ENCODE results near the gene PRKACA. TPM values are rescaled to one million over a fixed set of nuclear protein-coding genes. Genes with fewer than 3 reads are reported as not detected.

PRKACA gene
- total and polyA plus RNA-seq, 2 donors (not counting 1 experiment from before 2014, with no cell fraction given): 43.6 to 67.4 TPM

GRCh38 chr19:14061081-14061749 lies 56.3 kb downstream of the PRKACA start:
- no peak for TF ChIP-seq CTCF (conservative IDR thresholded peaks at IDR 0.05 in 1 of 2, IDR thresholded peaks at IDR 0.05 in 1 of 2; ENCODE audit: low read depth in 1 of 2, low read length in 2 of 2)
- no peak for TF ChIP-seq EZH2 (IDR thresholded peaks at IDR 0.05; ENCODE audit: low read length, missing control alignments)
- Histone ChIP-seq H3K36me3 (ENCODE audit: control insufficient read depth, insufficient read depth, low read length) (no peaks in the 10 kb centered on the region), H3K27ac (ENCODE audit: insufficient read depth, low read length) (no peak overlapping the region), H2AFZ (ENCODE audit: low read length) (no peak overlapping the region), H3K4me1 (ENCODE audit: control insufficient read depth, extremely low read depth, insufficient read depth, low read length) (no peaks in the 10 kb centered on the region), H3K27me3 (ENCODE audit: control insufficient read depth, insufficient read depth, low read length) (peaks cover 5% of the 10 kb centered on the region), H3K9me3 (ENCODE audit: control insufficient read depth, insufficient read depth, low read depth, low read length) (no peaks in the 10 kb centered on the region), H3K4me2 (ENCODE audit: extremely low read depth, insufficient read depth, low read length) (no peak overlapping the region), H3K79me2 (ENCODE audit: control insufficient read depth, insufficient read depth, low read length) (no peaks in the 10 kb centered on the region), H3K4me3 (replicated peaks in 1 of 4; ENCODE audit: control extremely low read depth in 1 of 4, insufficient read depth in 1 of 4, low read depth in 3 of 4, low read length in 4 of 4) (no peak overlapping the region), H3K9ac (ENCODE audit: insufficient read depth, low read length) (no peak overlapping the region), H4K20me1 (ENCODE audit: control insufficient read depth, extremely low read depth, insufficient read depth, low read length) (no peaks in the 10 kb centered on the region)
- peak in 1 of 2 donors; percentile 72 for DNase-seq (ENCODE audit: low read depth in 2 of 2)

GRCh38 chr19:14059652-14060155 lies 57.9 kb downstream of the PRKACA start:
- Histone ChIP-seq H3K4me1 (ENCODE audit: control insufficient read depth, extremely low read depth, insufficient read depth, low read length) (no peaks in the 10 kb centered on the region), H3K27me3 (ENCODE audit: control insufficient read depth, insufficient read depth, low read length) (peaks cover 5% of the 10 kb centered on the region)

GRCh38 chr19:14059093-14059480 lies 58.5 kb downstream of the PRKACA start:
- Histone ChIP-seq H3K9me3 (ENCODE audit: control insufficient read depth, insufficient read depth, low read depth, low read length) (no peaks in the 10 kb centered on the region), H3K27ac (ENCODE audit: insufficient read depth, low read length) (no peak overlapping the region), H2AFZ (ENCODE audit: low read length) (no peak overlapping the region), H3K36me3 (ENCODE audit: control insufficient read depth, insufficient read depth, low read length) (no peaks in the 10 kb centered on the region), H4K20me1 (ENCODE audit: control insufficient read depth, extremely low read depth, insufficient read depth, low read length) (no peaks in the 10 kb centered on the region), H3K4me2 (ENCODE audit: extremely low read depth, insufficient read depth, low read length) (no peak overlapping the region), H3K27me3 (ENCODE audit: control insufficient read depth, insufficient read depth, low read length) (peaks cover 5% of the 10 kb centered on the region), H3K4me1 (ENCODE audit: control insufficient read depth, extremely low read depth, insufficient read depth, low read length) (no peaks in the 10 kb centered on the region), H3K79me2 (ENCODE audit: control insufficient read depth, insufficient read depth, low read length) (no peaks in the 10 kb centered on the region), H3K4me3 (replicated peaks in 1 of 4; ENCODE audit: control extremely low read depth in 1 of 4, insufficient read depth in 1 of 4, low read depth in 3 of 4, low read length in 4 of 4) (no peak overlapping the region), H3K9ac (ENCODE audit: insufficient read depth, low read length) (no peak overlapping the region)
- TF ChIP-seq EZH2 (IDR thresholded peaks at IDR 0.05; ENCODE audit: low read length, missing control alignments) (no peak), CTCF (conservative IDR thresholded peaks at IDR 0.05 in 1 of 2, IDR thresholded peaks at IDR 0.05 in 1 of 2; ENCODE audit: low read depth in 1 of 2, low read length in 2 of 2) (peak; percentile 61 to 66)
- no peak for DNase-seq (ENCODE audit: low read depth in 2 of 2)

More at GRCh38 chr19:14059652-14060155, 57.9 kb downstream of the PRKACA start:
- no peak for DNase-seq (ENCODE audit: low read depth in 2 of 2)
- Histone ChIP-seq H2AFZ (ENCODE audit: low read length) (no peak overlapping the region), H3K4me3 (replicated peaks in 1 of 4; ENCODE audit: control extremely low read depth in 1 of 4, insufficient read depth in 1 of 4, low read depth in 3 of 4, low read length in 4 of 4) (no peak overlapping the region), H3K4me2 (ENCODE audit: extremely low read depth, insufficient read depth, low read length) (no peak overlapping the region), H3K9me3 (ENCODE audit: control insufficient read depth, insufficient read depth, low read depth, low read length) (no peaks in the 10 kb centered on the region), H3K79me2 (ENCODE audit: control insufficient read depth, insufficient read depth, low read length) (no peaks in the 10 kb centered on the region), H4K20me1 (ENCODE audit: control insufficient read depth, extremely low read depth, insufficient read depth, low read length) (no peaks in the 10 kb centered on the region), H3K9ac (ENCODE audit: insufficient read depth, low read length) (no peak overlapping the region), H3K27ac (ENCODE audit: insufficient read depth, low read length) (no peak overlapping the region), H3K36me3 (ENCODE audit: control insufficient read depth, insufficient read depth, low read length) (no peaks in the 10 kb centered on the region)
- TF ChIP-seq CTCF (conservative IDR thresholded peaks at IDR 0.05 in 1 of 2, IDR thresholded peaks at IDR 0.05 in 1 of 2; ENCODE audit: low read depth in 1 of 2, low read length in 2 of 2): no peak

Data from fibroblast of lung (primary cell).